AG04450 (cell line): ENCODE measurements around the gene OBSCN. TPM values are rescaled to one million over a fixed set of nuclear protein-coding genes. Genes with fewer than 3 reads are reported as not detected.

Source experiments
- CTCF ChIA-PET: fragments of 300-600, 350-600 bp; formaldehyde crosslinking; extraction: SDS; loops from one replicate; lab custom pipeline; 2022; ENCODE audit warnings: antibody characterized with exemption, inconsistent platforms; lab: Charles Lee
- POLR2A ChIA-PET: fragments of 350-600 bp; formaldehyde crosslinking; extraction: SDS; loops from one replicate; lab custom pipeline; 2021; ENCODE audit warnings: antibody characterized with exemption, inconsistent platforms; lab: Yijun Ruan, JAX
- DNase-seq: peaks from one replicate; pipeline ENCODE4 v3.0.0-alpha.2; 2011; ENCODE audit warnings: low read depth, low spot score
- H3K27ac ChIP-seq: one replicate; pipeline ENCODE4 v1.5.1; 2012; ENCODE audit warnings: low read depth, low read length, control low read depth
- H3K27me3 ChIP-seq: one replicate; pipeline ENCODE4 v1.6.0; 2012; ENCODE audit warnings: low read length; ENCODE audit not compliant: control insufficient read depth, insufficient read depth
- H3K4me3 ChIP-seq: 2 replicates; pipeline ENCODE4 v1.5.1; 2011; ENCODE audit warnings: mild to moderate bottlenecking, low read depth, low read length, control low read depth
- H3K9me3 ChIP-seq: 2 replicates; pipeline ENCODE4 v1.5.1; 2012; ENCODE audit warnings: low read length; ENCODE audit not compliant: control insufficient read depth, insufficient read depth
- polyA plus RNA-seq: library from polyadenylated mRNA; depleted of rRNA; stranded (reverse); fragments of >200 nt; gene quantifications from 2 replicates; pipeline ENCODE4 v1.2.3, GENCODE V29; 2011
- TF ChIP-seq, protein P1 (sequence below): IDR thresholded peaks from 2 replicates; pipeline ENCODE4 v1.5.1; 2011; ENCODE audit warnings: low read depth, low read length, control low read depth, inconsistent platforms

OBSCN gene
- polyA plus RNA-seq, 1 experiment: 3.9 TPM

DNA sequence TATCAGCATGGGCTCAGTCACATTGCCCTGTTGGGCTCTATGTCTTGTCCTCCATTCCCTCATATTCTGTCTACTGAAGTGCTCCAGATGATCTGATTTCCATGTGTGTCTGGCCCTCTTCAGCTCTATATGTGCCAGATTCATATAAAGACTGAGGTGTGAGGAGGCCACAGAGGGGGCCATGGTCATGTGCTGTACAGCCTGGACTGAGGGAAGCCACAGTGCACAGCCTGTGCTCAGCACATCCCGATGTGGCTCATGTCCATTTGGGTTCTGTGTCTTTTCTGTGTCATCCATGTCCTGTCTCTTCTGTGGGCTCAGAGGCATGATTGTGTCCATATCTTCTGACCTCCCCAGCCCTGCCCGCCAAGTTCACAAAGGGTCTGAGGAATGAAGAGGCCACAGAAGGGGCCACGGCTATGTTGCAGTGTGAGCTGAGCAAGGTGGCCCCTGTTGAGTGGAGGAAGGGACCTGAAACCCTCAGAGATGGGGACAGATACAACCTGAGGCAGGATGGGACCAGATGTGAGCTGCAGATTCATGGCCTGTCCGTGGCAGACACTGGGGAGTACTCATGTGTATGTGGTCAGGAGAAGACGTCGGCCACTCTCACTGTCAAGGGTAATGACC is 97.0 kb downstream of the OBSCN start:
- POLR2A ChIA-PET: interaction anchor here (0.6 kb wide), 1 partner anchor 111 kb away, joined by 11 read pairs; no protein-coding TSS in a partner anchor
- Histone ChIP-seq H3K27ac (no peak overlapping the region), H3K4me3 (no peak overlapping the region), H3K27me3 (no peaks in the 10 kb centered on the region), H3K9me3 (peaks cover 26% of the 10 kb centered on the region)
- CTCF ChIA-PET: no interaction called here
- TF ChIP-seq, protein P1, sequence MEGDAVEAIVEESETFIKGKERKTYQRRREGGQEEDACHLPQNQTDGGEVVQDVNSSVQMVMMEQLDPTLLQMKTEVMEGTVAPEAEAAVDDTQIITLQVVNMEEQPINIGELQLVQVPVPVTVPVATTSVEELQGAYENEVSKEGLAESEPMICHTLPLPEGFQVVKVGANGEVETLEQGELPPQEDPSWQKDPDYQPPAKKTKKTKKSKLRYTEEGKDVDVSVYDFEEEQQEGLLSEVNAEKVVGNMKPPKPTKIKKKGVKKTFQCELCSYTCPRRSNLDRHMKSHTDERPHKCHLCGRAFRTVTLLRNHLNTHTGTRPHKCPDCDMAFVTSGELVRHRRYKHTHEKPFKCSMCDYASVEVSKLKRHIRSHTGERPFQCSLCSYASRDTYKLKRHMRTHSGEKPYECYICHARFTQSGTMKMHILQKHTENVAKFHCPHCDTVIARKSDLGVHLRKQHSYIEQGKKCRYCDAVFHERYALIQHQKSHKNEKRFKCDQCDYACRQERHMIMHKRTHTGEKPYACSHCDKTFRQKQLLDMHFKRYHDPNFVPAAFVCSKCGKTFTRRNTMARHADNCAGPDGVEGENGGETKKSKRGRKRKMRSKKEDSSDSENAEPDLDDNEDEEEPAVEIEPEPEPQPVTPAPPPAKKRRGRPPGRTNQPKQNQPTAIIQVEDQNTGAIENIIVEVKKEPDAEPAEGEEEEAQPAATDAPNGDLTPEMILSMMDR: no peak
- DNase-seq: no peak

- no peak for DNase-seq
- CTCF ChIA-PET: no interaction called here
- TF ChIP-seq, protein P1: no peak
- no peak overlapping the region for H3K27ac ChIP-seq
- H3K4me3 ChIP-seq: no peak overlapping the region
- POLR2A ChIA-PET: interaction anchor here (0.6 kb wide), 1 partner anchor 112 kb away, joined by 11 read pairs; no protein-coding TSS in a partner anchor
- peaks cover 26% of the 10 kb centered on the region for H3K9me3 ChIP-seq
- H3K27me3 ChIP-seq: no peaks in the 10 kb centered on the region
Observed at GRCh38 chr1:228305721-228306152, 97.9 kb downstream of the OBSCN start.

- ChIA-PET POLR2A (no interaction called here), CTCF (interaction anchor here (0.7 kb wide), 1 partner anchor 93 kb away, joined by 4 read pairs; no protein-coding TSS in a partner anchor)
- TF ChIP-seq, protein P1: no peak
- no peak overlapping the region for H3K4me3 ChIP-seq
- no peak for DNase-seq
- H3K27ac ChIP-seq: no peak overlapping the region
- peaks cover 31% of the 10 kb centered on the region for H3K9me3 ChIP-seq
- no peaks in the 10 kb centered on the region for H3K27me3 ChIP-seq
Observed at GRCh38 chr1:228306275-228307217, 98.7 kb downstream of the OBSCN start.

- Histone ChIP-seq H3K9me3 (peaks cover 40% of the 10 kb centered on the region), H3K27ac (no peak overlapping the region), H3K4me3 (no peak overlapping the region), H3K27me3 (no peaks in the 10 kb centered on the region)
- CTCF ChIA-PET: no interaction called here
- TF ChIP-seq, protein P1: no peak
- POLR2A ChIA-PET: no interaction called here
- no peak for DNase-seq
Observed at GRCh38 chr1:228307218-228308023, 99.6 kb downstream of the OBSCN start.
